Stimulated activated CD4-positive, alpha-beta T cell treated with anti-CD3 and anti-CD28 coated beads, Interleukin-1b, Interleukin-23, amount 100 ng/mL, for 1 hour (primary cell): ENCODE measurements around the gene TNXB.
"Not testable (repeated sequence)": the region's sequence is repeated elsewhere in the genome, so short reads cannot be mapped to it uniquely, and the experiment has no call there.

Experiments
- DNase-seq, 2 donors: peaks; one replicate each; pipeline ENCODE4 v3.0.0-alpha.2; 2020; ENCODE audit warnings: low read depth in 2 of 2

The TNXB gene

DNA sequence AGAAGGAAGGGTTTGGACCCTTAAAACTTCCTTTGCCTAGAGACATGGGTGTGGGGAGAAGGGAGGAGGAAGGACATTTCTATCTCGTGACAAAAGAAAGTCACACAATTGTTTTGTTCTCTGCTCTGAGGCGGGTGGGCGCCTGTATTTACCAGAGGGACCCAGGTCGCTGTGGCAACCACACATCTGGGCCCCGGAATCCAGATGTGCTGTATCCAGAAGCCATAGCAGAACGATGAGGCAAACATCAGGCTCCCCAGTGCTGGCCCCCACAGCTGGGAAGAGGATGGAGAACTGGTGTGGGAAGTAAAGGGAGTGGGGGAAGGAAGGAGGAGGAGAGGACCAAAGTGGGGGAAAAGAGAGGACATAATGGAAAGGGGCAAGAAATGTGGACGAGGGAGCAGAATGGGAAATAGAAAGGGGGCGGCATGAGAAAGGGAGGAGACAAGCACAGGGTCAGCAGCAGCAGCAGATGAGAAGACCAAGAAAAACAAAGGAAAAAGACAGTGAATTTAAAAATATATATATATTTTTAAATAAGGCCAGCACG lies 3.4 kb upstream of the TNXB start:
- no peak for DNase-seq

DNA sequence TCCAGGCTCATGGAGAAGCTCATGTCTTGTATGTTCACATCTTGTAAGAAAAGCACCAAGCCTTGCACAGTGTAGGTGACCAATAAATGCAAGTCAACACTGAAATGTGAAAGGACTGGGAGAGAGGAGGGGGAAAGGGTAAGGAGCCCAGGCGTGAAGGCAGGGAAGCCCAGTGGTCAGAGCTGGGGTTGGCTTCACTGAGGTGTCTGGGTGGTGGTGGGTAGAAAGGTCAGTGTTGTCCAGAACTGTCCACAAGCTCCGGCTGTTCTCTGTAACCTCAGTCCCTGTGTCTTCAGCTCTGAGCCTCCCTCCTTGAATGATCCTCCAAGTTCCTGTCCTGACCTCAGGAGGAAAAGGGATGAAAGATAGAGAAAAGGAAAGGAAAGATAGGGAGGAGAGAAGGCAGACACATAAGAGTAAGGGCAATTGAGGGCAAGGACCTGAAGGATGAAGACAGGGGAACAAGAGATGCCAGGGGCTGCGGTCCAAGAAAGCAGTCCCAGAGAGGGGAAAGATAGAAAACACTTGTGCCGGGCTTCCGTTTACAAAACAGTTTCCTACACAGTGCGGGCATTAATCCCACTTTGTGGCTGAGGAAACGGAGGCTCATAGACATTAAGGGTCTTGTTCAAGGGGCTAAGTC lies 2.4 kb upstream of the TNXB start:
- no peak for DNase-seq

DNA sequence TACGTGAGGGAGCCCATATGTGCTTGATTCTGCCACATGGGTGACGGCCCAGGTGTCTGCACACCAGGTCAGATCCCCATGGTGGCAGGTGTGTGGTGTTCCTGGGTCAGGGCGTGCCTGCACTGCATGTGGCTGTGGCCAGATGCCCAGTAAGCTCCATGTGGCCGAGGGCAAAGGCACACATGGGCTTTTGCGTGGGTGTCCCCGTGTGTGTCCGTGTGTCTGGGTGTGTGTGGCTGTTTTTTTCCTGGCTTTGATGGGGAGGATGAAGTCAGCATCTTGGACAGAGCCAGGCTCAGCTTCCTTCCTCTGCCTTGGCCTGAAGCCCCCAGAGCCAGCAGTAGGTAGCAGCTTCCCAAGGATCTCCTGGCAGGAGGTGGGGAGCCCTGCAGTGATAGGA lies 1.5 kb upstream of the TNXB start:
- no peak for DNase-seq

DNA sequence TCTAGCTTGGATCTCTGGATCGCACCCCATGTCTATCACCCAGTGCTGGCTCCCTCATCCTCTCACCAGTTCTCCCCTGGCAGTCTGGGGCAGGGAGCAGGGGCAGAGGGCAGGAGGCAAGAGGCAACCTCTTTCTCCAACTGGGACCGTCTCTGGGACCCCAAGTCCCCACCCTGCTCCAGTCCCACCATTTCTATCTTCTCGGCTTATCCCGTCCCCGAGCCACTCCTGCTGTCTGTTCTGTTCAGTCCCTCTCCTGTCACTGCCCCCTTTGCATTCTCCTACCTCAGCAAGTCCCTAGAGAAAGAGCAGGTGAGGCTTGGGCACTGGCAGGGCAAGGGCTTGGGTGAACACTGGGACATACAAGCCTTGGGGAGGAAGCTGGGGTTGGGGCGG lies 625 bp upstream of the TNXB start:
- no peak for DNase-seq

DNA sequence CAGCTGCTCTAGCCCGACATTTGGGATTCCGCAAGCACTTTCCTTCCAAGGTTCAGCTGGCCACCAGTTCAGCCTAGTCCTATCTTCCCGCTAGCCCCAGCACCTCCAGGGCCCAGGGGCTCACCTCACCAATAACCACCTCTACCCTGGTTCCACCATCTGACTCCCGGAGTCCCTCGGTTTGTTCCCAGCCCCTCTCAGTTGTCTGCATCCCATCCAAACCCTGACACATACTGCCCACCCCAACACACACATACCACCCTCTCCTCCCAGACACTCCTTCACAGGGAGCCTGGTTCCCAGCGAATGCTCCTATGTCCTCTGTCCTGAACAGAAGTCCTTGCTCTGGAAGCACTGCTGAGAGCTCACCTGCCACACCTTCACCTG lies 418 bp downstream of the TNXB start:
- no peak for DNase-seq

DNA sequence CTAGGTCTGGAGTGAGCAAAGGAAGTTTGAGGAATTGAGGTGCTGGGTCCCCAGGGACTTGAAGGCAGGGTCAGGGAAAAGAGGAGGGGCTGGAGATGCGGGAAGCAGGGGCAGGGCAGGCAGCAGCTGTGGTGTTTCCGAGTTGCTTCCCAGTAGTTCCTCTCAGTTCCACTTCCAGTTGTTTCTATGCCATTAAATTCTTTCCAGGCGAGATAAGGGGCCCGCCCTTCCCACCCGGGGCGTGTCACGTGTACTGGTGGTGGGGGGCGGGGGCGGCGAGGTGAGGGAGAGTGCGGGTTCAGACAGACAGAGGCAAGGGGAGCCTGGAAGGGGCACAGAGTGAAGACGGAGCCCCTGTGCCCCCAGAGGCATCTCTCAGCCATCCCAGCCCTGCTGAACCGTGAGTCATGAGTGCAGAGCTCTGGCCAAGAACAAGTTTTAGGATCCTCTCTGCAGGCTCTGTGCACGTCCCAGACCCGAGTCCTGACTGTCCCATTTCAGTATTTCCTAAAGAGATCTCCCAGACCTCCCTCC lies 977 bp downstream of the TNXB start:
- no peak for DNase-seq

DNA sequence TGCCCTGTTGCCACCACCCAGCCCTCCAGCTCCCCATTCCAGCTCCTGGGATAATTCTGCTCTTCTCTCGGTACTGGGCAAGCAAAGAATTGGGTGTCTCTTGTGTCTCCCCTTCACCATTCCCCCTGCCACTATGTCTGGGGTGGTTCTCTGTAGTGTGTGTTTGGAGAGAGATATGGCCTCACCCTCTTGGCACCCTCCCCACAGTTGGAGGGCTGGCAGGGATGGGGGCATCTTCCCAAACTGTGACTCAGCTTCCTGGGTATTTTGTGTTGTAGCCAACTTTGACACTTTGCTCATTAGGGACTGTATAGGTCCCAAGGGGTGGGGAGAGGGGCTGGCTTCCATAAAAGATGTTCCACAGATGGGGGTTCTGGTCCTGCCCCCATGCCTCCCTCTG lies 1.7 kb downstream of the TNXB start:
- DNase-seq, result no peak

DNA sequence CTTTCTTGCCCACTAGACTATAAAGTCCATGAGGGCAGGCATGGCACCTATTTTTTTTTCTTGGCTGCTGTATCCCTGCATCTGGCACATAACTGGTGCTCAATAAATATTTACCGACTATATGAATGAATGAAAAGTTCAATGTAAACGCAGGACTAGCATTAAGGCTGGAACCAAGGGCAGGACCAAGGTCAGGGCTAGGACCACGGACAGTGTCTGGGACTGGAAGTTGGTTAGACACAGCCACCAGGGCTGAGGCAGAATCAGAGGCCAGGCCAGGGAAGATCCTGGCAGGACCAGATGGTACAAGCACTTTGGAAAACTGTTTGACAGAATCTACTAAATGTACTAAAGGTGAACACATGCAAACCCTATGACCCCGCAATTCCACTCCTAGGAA lies 3.7 kb downstream of the TNXB start:
- no peak for DNase-seq

DNA sequence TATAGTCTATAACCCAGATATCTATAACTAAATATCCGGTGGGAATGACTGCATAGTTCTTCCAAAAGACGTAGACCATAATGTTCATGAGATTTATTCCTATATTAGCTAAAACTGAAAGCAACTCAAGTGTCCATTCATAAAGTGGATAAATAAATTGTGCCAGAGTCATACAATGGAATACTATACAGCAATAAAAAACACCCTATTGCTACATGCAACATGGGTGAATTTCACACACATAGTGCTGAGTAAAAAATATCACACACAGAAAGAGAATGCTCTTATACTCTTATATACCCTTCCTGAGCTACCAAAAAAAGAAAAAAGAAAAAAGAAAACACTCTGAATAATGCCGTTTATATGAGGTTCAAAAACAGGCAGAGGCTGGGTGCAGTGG lies 6.9 kb downstream of the TNXB start:
- no peak for DNase-seq

DNA sequence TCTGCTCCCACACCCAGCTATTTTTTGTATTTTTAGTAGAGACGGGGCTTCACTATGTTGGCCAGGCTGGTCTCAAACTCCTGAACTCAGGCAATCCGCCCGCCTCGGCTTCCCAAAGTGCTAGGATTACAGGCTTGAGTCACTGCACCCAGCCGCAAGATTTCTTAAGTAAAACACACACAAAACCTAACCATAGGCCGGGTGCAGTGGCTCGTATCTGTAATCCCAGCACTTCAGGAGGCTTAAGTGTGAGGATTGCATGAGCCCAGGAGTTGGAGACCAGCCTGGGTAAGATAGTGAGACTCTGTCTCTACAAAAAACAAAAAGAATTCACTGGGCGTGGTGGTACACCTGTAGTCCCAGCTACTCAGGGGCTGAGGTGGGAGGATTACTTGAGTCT lies 8.9 kb downstream of the TNXB start:
- DNase-seq, result not testable (repeated sequence)

DNA sequence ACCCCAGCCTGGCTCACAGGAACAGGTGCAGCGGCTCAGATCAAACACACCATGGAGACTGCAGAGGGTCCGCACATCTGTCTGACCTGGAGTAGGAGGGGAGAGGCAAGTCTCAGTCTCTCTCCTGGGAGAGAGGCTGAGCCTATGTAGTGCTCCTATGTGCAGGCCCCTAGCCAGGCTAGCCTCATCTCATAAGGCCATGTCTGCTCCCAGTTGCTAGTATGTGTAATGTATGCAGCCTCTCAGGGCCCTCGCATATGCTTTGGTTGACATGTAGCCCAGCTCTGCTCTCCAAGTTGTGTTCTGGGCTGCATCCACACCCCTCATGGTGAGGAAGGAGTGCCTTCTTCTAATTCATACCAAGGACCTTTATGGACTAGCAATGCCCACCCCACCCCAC lies 11.8 kb downstream of the TNXB start:
- no peak for DNase-seq

DNA sequence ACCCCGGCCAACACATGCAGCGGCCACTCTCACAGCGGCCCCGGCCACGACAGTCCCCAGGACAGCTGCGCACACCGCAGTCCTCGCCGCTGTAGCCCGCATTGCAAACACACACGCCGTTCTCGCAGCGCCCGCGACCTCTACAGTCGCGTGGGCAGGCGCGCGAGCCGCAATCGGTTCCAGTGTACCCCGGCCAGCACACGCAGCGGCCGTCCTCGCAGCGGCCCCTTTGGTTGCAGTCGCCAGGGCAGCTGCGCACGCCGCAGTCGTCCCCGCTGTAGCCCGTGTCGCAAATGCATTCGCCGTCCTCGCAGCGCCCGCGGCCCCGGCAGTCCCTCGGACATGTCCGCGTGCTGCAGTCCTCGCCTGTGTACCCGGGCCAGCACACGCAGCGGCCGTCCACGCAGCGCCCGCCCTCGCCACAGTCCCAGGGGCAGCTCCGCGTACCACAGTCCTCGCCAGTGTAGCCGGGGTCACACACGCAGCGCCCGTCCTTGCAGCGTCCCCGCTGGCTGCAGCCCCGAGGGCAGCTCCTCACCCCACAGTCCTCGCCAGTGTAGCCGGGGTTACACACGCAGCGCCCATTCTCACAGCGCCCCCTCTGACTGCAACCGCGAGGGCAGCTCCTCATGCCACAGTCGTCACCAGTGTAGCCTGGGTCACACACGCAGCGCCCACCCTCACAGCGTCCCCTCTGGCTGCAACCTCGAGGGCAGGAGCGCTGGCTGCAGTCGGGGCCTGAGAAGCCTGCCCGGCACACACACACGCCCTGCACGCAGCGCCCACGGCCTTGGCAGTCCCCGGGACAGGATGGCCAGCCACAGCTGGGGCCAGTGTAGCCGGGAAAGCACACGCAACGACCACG lies 12.5 kb downstream of the TNXB start:
- DNase-seq, result no peak

DNA sequence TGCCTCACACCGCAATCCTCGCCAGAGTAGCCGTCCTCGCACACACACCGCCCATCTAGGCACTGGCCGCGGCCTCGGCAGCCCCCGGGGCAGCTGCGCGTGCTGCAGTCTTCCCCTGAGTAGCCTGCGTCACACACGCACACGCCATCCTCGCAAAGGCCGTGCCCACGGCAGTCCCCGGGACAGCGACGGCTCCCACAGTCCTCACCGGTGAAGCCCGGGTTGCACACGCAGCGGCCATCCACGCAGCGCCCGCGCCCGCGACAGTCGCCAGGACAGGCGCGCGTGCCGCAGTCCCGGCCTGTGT lies 13.1 kb downstream of the TNXB start:
- no peak for DNase-seq

DNA sequence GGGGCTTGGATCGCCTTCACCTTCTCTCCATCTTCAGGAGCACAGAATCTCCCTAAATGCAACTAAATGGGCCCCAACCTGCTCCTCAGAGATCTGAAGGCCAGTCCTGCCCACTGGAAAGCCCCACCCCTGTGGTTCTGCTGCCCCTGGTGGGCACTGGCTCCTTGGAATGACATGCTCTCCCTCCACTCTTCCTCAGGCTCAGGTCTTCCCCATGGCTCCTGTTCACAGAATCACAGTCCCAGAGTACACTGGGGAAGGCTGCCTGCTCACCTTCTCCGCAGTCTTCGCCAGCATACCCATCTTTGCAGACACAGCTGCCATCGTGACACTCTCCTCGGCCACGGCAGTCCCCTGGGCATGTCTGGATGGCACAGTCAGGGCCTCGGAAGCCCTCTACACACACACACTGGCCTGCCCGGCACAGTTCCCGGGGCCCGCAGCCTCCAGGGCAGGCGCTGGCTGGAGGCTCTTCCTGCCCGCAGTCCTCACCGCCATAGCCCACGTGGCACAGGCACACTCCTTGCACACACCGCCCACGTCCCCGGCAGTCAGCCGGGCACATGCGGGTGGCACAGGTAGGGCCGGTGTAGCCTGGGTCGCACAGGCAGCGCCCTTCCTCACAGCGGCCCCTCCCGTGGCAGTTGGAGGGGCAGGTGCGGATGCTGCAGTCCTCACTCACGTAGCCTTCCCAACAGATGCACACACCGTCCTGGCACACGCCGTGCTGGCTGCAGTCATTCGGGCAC lies 13.6 kb downstream of the TNXB start:
- DNase-seq, result no peak

DNA sequence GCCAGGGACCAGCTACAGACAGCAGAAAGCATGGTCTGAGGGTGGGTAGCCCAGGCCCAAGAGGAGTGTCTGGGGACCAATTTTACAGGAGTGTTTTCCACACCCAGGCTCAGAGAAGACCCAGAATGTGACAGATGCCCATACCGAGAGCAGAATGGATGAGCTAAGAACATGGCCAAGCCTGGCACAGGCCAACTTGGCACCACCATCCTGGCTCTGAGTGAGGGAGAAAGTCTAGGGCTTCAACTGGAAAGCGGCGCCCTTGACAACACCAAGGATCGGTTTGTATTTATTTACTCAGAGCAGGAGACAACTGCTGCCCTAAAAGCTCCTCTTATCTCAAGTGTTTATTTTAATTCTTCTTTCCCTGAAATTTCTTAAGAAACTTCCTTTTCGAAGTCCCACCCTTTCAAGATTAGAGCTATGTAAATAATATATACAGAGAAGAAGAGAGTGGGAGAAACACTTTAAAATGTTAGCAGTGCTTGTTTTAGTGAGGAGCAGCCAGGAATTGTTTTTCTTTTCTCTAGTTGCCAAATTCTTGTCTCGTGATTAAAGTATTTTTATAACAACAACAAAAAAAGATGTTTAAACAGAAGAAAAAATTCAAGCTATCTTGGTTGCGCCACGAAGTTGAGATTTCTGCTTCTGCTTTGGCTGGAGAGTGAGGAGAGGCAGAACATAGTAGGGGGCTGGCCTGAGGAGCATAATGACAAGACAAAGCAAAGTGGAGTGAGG lies 16.2 kb downstream of the TNXB start:
- no peak for DNase-seq

DNA sequence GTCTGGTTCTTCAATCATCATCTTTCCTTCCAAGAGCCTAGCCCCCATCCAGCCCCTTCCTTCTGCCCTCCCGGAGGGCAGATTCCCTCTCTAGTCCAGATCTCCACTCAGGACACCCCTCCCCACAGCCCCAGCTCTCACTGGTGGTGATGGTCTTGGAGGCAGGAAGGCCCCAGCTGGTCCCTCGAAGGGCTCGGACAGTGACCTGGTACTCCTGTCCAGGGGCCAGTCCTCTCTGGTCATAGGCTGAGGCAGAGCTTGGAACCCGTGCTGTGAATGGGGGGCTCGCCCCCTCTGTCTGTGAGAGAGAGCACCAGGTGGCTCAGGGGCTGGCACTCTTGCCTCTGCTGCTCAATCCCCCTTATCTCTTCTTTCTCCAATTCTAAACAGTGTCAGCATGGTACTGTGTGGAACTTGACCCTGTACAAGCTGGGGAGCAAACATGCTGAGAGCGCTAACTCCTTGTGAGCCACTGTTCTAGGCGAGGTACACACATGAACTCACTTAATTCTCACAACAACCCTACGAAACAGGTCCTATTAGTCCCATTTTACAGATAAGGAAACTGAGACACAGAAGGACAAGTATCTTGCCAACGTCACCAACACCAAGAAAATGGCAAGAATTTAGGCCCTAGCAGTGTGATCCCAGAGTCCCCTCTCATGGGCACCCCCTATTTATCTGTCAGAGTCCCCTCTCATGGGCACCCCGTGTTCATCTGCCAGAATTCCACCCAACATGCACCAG lies 19.9 kb downstream of the TNXB start:
- DNase-seq, result no peak

DNA sequence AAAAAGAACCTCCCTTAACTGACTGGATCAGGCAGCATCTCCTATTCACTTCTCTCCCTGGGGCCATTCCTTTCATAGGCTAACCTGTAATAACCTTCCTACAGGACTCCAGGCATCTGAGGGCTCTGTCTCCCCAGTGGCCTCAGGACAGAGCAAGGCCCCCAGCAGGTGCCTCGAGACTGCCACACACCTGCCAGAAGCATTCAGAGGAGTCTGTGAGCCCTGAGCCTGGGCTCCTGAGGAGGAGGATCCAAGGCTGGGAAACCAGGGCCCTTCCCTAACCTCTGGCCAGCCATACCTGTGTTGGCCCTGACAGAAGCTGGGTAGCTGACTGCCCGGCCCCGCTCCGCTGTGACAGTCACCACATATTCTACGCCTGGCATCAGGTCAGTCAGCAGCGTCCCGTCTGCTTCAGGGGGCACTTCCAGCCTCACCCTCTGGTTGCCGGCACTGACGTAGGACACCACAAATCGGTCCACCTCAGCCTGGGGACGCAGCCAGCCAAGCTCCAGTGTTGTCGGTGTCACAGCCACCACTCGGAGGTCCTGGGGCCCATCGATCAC lies 20.6 kb downstream of the TNXB start:
- no peak for DNase-seq

DNA sequence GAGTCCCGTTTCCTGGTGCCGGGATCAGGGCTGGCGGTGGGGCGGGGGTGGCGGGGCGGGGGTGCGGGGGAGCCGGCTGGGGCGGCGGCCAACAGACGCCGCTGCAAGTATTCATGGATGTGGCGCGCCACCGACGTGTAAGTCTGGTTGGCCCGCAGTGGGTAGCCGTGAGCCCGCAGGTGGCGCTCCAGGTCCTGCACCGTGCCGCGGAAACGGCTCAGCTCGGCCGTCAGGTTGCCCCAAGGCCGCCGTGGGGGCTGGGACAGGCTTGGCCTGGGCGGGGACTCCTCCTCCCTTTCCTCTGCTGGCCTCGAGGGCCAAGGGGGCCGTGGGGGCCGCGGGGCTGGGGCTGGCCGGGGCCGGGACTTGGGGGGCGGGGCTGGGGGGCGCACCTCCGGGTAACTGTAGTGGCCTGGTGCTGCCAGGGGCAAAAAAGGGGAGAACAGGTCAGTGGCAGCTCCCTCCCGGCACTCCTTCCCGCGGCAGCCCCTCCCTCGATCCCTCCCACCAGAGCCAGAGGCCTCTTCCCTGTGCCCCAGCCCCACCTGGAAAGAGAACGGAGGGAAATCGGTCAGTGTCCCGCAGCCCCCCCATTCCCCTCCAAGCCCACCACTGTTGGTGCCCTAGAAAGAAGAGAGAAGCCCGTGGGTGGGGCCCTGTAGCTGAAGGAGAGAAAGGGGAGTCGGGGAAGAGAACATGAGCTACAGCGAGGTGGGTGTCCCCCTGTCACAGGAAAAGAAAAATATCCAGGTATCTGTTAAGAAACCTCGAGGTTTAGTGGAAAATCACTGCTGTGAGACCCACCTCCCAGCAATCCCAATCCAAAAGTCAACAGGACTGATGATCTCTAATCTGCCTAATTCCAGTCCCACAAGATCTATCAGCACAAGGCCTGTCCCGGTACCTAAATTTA lies 21.3 kb downstream of the TNXB start:
- DNase-seq, result peak; percentile 21 to 35
